ENCODE measurements around the gene RAPGEFL1. TPM values are rescaled to one million over a fixed set of nuclear protein-coding genes. Genes with fewer than 3 reads are reported as not detected.

Gene RAPGEFL1
- total RNA-seq, 2 experiments from 2014 or later = 7.7 to 9.4 TPM

GRCh38 chr17:40188694-40189093, 11.4 kb downstream of the RAPGEFL1 start:
- no peak overlapping the region for H3K4me3 Mint-ChIP-seq
- POLR2A ChIA-PET = no interaction called here
- no peak overlapping the region for H3K27ac ChIP-seq (ENCODE audit: low read depth in 1 of 2, low read length in 2 of 2)

DNA sequence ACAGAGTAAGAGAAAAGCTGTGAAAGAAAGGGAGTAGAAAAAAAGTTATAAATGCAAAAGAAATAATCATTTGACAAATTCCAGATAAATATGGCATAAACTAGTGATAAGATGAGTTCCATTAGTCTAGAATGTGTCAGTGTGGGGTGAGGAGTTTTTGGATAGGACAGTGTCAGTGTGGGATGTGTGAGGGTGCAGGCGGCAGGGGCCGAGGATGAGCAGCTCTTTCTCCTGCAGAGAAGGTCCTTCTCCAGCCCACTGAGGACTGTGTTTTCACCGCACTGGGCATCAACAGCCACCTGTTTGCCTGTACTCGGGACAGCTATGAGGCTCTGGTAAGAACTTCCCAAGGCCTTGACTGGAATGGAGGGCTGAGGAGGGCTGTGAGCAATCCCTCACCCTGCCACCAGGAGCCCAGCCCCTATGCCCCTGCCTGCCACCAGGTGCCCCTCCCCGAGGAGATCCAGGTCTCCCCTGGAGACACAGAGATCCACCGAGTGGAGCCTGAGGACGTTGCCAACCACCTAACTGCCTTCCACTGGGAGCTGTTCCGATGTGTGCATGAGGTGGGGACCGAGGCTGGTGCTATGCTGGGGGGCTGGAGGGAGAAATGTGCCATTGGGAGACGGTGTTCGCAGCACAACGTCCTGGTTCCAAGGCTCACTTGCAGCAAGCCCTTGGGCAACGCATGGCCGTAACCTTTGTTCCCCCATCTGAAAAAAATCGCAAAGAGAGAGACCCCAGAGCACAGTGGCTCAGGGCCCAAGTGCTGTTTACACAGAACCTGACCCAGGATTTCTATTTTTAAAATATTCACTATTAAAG, 13.1 kb downstream of the RAPGEFL1 start:
- peak; percentile 80 for ATAC-seq (ENCODE audit: poor library complexity)
- peak overlapping the region; percentile 60 for H3K4me3 ChIP-seq (ENCODE audit: low read length)
- Mint-ChIP-seq H3K27ac (no peak overlapping the region), H3K4me3 (peak overlapping the region; percentile 83), H3K4me1 (ENCODE audit: low read depth) (peaks cover 5% of the 10 kb centered on the region), H3K27me3 (no peaks in the 10 kb centered on the region), H3K36me3 (ENCODE audit: low read depth) (no peaks in the 10 kb centered on the region), H3K9me3 (no peaks in the 10 kb centered on the region)
- no peak overlapping the region for H3K27ac ChIP-seq (ENCODE audit: low read depth in 1 of 2, low read length in 2 of 2)
- DNase-seq = peak in 12 of 14 experiments; percentile 14 to 61 (median 24)
- intact Hi-C loops (cut with DNase I, micrococcal nuclease) = loop anchor here (1.0 to 2.0 kb wide), 3 partner anchors 78 to 178 kb away; no protein-coding TSS in a partner anchor
- TF ChIP-seq, protein P1, sequence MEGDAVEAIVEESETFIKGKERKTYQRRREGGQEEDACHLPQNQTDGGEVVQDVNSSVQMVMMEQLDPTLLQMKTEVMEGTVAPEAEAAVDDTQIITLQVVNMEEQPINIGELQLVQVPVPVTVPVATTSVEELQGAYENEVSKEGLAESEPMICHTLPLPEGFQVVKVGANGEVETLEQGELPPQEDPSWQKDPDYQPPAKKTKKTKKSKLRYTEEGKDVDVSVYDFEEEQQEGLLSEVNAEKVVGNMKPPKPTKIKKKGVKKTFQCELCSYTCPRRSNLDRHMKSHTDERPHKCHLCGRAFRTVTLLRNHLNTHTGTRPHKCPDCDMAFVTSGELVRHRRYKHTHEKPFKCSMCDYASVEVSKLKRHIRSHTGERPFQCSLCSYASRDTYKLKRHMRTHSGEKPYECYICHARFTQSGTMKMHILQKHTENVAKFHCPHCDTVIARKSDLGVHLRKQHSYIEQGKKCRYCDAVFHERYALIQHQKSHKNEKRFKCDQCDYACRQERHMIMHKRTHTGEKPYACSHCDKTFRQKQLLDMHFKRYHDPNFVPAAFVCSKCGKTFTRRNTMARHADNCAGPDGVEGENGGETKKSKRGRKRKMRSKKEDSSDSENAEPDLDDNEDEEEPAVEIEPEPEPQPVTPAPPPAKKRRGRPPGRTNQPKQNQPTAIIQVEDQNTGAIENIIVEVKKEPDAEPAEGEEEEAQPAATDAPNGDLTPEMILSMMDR (IDR thresholded peaks at IDR 0.05) = peak; percentile 33
- H3K36me3 ChIP-seq (ENCODE audit: insufficient read depth, low read length) = no peaks in the 10 kb centered on the region
- H3K27me3 ChIP-seq (ENCODE audit: control insufficient read depth in 1 of 2, insufficient read depth in 2 of 2, low read length in 2 of 2) = no peaks in the 10 kb centered on the region
- H3K4me1 ChIP-seq (ENCODE audit: insufficient read depth, low read length) = peaks cover 14% of the 10 kb centered on the region
- ChIA-PET POLR2A (interaction anchor here (1.0 to 1.8 kb wide), 5 partner anchors 13 to 136 kb away, joined by 3 to 17 read pairs (median 4); partner anchors contain the start of genes MED24 and RAPGEFL1), CTCF (interaction anchor here (0.9 to 2.3 kb wide), 10 partner anchors 12 to 227 kb away, joined by 3 to 34 read pairs (median 8); partner anchors contain the start of genes THRA and WIPF2)
- no peaks in the 10 kb centered on the region for H3K9me3 ChIP-seq (ENCODE audit: control insufficient read depth in 1 of 2, insufficient read depth in 1 of 2, low read length in 2 of 2)

More at GRCh38 chr17:40188694-40189093, 11.4 kb downstream of the RAPGEFL1 start:
- Histone ChIP-seq H3K4me1 (ENCODE audit: insufficient read depth, low read length) (peaks cover 14% of the 10 kb centered on the region), H3K36me3 (ENCODE audit: insufficient read depth, low read length) (no peaks in the 10 kb centered on the region), H3K9me3 (ENCODE audit: control insufficient read depth in 1 of 2, insufficient read depth in 1 of 2, low read length in 2 of 2) (no peaks in the 10 kb centered on the region), H3K4me3 (ENCODE audit: low read length) (no peak overlapping the region), H3K27me3 (ENCODE audit: control insufficient read depth in 1 of 2, insufficient read depth in 2 of 2, low read length in 2 of 2) (no peaks in the 10 kb centered on the region)
- CTCF ChIA-PET = no interaction called here
- TF ChIP-seq, protein P1 (IDR thresholded peaks at IDR 0.05) = no peak
- peaks cover 5% of the 10 kb centered on the region for H3K4me1 Mint-ChIP-seq (ENCODE audit: low read depth)
- DNase-seq = no peak
- no peaks in the 10 kb centered on the region for H3K27me3 Mint-ChIP-seq
- intact Hi-C loops (cut with DNase I, micrococcal nuclease) = no loop called here
- H3K27ac Mint-ChIP-seq = no peak overlapping the region
- H3K9me3 Mint-ChIP-seq = no peaks in the 10 kb centered on the region
- no peaks in the 10 kb centered on the region for H3K36me3 Mint-ChIP-seq (ENCODE audit: low read depth)
- no peak for ATAC-seq (ENCODE audit: poor library complexity)

- H3K27ac ChIP-seq (ENCODE audit: low read depth in 1 of 2, low read length in 2 of 2) = no peak overlapping the region
- intact Hi-C loops (cut with DNase I, micrococcal nuclease) = loop anchor here (1.0 to 2.0 kb wide), 3 partner anchors 79 to 179 kb away; no protein-coding TSS in a partner anchor
- H3K9me3 ChIP-seq (ENCODE audit: control insufficient read depth in 1 of 2, insufficient read depth in 1 of 2, low read length in 2 of 2) = no peaks in the 10 kb centered on the region
- no peaks in the 10 kb centered on the region for H3K36me3 ChIP-seq (ENCODE audit: insufficient read depth, low read length)
- H3K27ac Mint-ChIP-seq = peak overlapping the region; percentile 60
- TF ChIP-seq, protein P1 (IDR thresholded peaks at IDR 0.05) = peak; percentile 74
- H3K36me3 Mint-ChIP-seq (ENCODE audit: low read depth) = no peaks in the 10 kb centered on the region
- peak overlapping the region; percentile 60 for H3K4me3 ChIP-seq (ENCODE audit: low read length)
- H3K27me3 Mint-ChIP-seq = no peaks in the 10 kb centered on the region
- no peaks in the 10 kb centered on the region for H3K9me3 Mint-ChIP-seq
- CTCF ChIA-PET = interaction anchor here (0.7 to 2.3 kb wide), 22 partner anchors 11 to 228 kb away, joined by 3 to 34 read pairs (median 4); partner anchors contain the start of genes THRA and WIPF2
- H3K27me3 ChIP-seq (ENCODE audit: control insufficient read depth in 1 of 2, insufficient read depth in 2 of 2, low read length in 2 of 2) = no peaks in the 10 kb centered on the region
- peaks cover 14% of the 10 kb centered on the region for H3K4me1 ChIP-seq (ENCODE audit: insufficient read depth, low read length)
- peak overlapping the region; percentile 96 for H3K4me3 Mint-ChIP-seq
- peak; percentile 79 for ATAC-seq (ENCODE audit: poor library complexity)
- POLR2A ChIA-PET = interaction anchor here (0.6 to 1.8 kb wide), 8 partner anchors 14 to 137 kb away, joined by 3 to 17 read pairs (median 4); partner anchors contain the start of genes CASC3, MED24 and RAPGEFL1
- peak; percentile 41 to 82 (median 62) for DNase-seq
- peaks cover 5% of the 10 kb centered on the region for H3K4me1 Mint-ChIP-seq (ENCODE audit: low read depth)
Measured at GRCh38 chr17:40191237-40192208, 14.3 kb downstream of the RAPGEFL1 start.
